Body of pancreas (tissue), 4 donors: ENCODE measurements around the gene ZNF268. TPM values are rescaled to one million over a fixed set of nuclear protein-coding genes. Genes with fewer than 3 reads are reported as not detected.

Experiments
- ATAC-seq: fragments of 150-250 bp; one replicate; pipeline ENCODE4 v1.9.1; 2016
- DNase-seq, 4 donors: peaks; one replicate each; pipeline ENCODE4 v3.0.0-alpha.2; 2019
- H3K27ac ChIP-seq, 4 donors: fragments of 200-600 bp; sonication (generic); 1 replicate in 3 of 4; 2 replicates in 1 of 4; pipeline versions ENCODE4 v1.5.1 to v1.6.1; 2016 to 2019; ENCODE audit warnings: mild to moderate bottlenecking in 1 of 4, mixed read lengths in 1 of 4, moderate library complexity in 1 of 4
- H3K27me3 ChIP-seq, 2 donors: fragments of 200-600 bp; sonication (generic); one replicate each; pipeline ENCODE4 v1.6.0; 2016; ENCODE audit warnings: mild to moderate bottlenecking in 1 of 2
- H3K36me3 ChIP-seq, 2 donors: fragments of 200-600 bp; sonication (generic); replicated peaks in 1 of 2; 2 replicates each; pipeline ENCODE4 v1.5.1; 2016; ENCODE audit warnings: low read depth in 2 of 2; ENCODE audit not compliant: insufficient read depth in 1 of 2
- H3K4me1 ChIP-seq: fragments of 200-600 bp; sonication (generic); one replicate; pipeline ENCODE4 v1.6.0; 2016
- H3K4me3 ChIP-seq, 2 donors: fragments of 200-600 bp; sonication (generic); 1 replicate in 1 of 2; 2 replicates in 1 of 2; pipeline ENCODE4 v1.5.1; 2016 to 2019
- H3K9me3 ChIP-seq, 3 donors: fragments of 200-600 bp; sonication (generic); 1 replicate in 2 of 3; 2 replicates in 1 of 3; pipeline ENCODE4 v1.5.1; 2016
- CTCF ChIP-seq, 7 experiments: fragments of 450-650 bp in 4 of 7; fragments of 200-600 bp in 3 of 7; sonication (generic) in 3 of 7; IDR thresholded peaks; one replicate each; pipeline ENCODE4 v1.5.1; 2016 to 2019; ENCODE audit warnings: antibody characterized with exemption in 7 of 7
- POLR2A ChIP-seq, 3 donors: fragments of 450-650 bp; IDR thresholded peaks; one replicate each; pipeline ENCODE4 v1.6.1; 2016; ENCODE audit warnings: antibody characterized with exemption in 3 of 3, mild to moderate bottlenecking in 2 of 3
- WGBS, 2 donors: methylation state at CpG; one replicate each; pipeline ENCODE4 v1.1.5; 2017; 5-methylcytosine and 5-hydroxymethylcytosine counted together
- intact Hi-C: fragments of 100-400 bp; cut with DNase I; formaldehyde crosslinking; loops from one replicate; pipeline ENCODE4 v1.15.1; 2023
- small RNA-seq: library from RNA; depleted of rRNA; stranded (forward); fragments of <200 nt; gene quantifications from one replicate; pipeline ENCODE3, GENCODE V24; 2016
- total RNA-seq, 2 donors: library from RNA; depleted of rRNA; stranded (reverse); fragments of >200 nt; gene quantifications; one replicate each; pipeline ENCODE4 v1.1.0, GENCODE V29; 2016

The ZNF268 gene
- total RNA-seq, 2 donors from 2014 or later = 3.6 to 8.3 TPM

- no peak overlapping the region for H3K4me3 ChIP-seq
- DNase-seq = peak in 1 of 4 donors; percentile 17
- no peak for TF ChIP-seq POLR2A (IDR thresholded peaks at IDR 0.05)
- TF ChIP-seq CTCF (IDR thresholded peaks at IDR 0.05) = no peak
- no peak overlapping the region for H3K27ac ChIP-seq
- no peaks in the 10 kb centered on the region for H3K4me1 ChIP-seq
- no peaks in the 10 kb centered on the region for H3K36me3 ChIP-seq
- H3K9me3 ChIP-seq = no peaks in the 10 kb centered on the region
- H3K27me3 ChIP-seq = no peaks in the 10 kb centered on the region
- 75 to 83% methylated on average over 28 to 32 of the region's 33 CpGs for WGBS, 2 donors
- no peak for ATAC-seq
- intact Hi-C loops = no loop called here
Measured at GRCh38 chr12:133264173-133264572, 82.9 kb downstream of the ZNF268 start.

Small RNA genes within 50 kb of the gene (small RNA-seq; reads per million reads assigned to genes)
- not detected for gene RF00019
- gene RNU6-717P = not detected

Other genes starting within 250 kb of the ZNF268 start
- 10 to 100 TPM; 10.4 to 18.1 TPM for gene ZNF605, start 225.2 kb upstream of the ZNF268 start, total RNA-seq
- gene ZNF26, start 195.1 kb upstream of the ZNF268 start, total RNA-seq = 1 to 10 TPM; 7.5 to 8.6 TPM
- gene ZNF84, start 144.0 kb upstream of the ZNF268 start, total RNA-seq = 10 to 100 TPM; 10.2 to 22.1 TPM
- gene ZNF140, start 100.6 kb upstream of the ZNF268 start, total RNA-seq = 10 to 100 TPM; 12.9 to 14.3 TPM
- gene ZNF891, start 51.2 kb upstream of the ZNF268 start, total RNA-seq = 1 to 10 TPM; 2.0 to 3.1 TPM
- 10 to 100 TPM; 12.9 to 18.2 TPM for gene ZNF10, start 50.9 kb upstream of the ZNF268 start, total RNA-seq
- not detected for gene ANHX, start 54.4 kb downstream of the ZNF268 start, total RNA-seq